DOHH2 (cell line): ENCODE data around the gene ETS2.

Experiments
- EZH2phosphoT487 ChIP-seq: fragments of 200-600 bp; sonication (generic); IDR thresholded peaks from 2 replicates; pipeline ENCODE4 v1.6.1; 2017; ENCODE audit warnings: borderline replicate concordance, mild to moderate bottlenecking, antibody characterized with exemption, low read length, moderate library complexity, mixed read lengths
- TF ChIP-seq, protein P1 (sequence below): fragments of 200-600 bp; sonication (generic); IDR thresholded peaks from one replicate; pipeline ENCODE4 v1.5.1; 2014; ENCODE audit warnings: antibody characterized with exemption, mild to moderate bottlenecking, low read depth, low read length; ENCODE audit not compliant: poor library complexity, severe bottlenecking

DNA sequence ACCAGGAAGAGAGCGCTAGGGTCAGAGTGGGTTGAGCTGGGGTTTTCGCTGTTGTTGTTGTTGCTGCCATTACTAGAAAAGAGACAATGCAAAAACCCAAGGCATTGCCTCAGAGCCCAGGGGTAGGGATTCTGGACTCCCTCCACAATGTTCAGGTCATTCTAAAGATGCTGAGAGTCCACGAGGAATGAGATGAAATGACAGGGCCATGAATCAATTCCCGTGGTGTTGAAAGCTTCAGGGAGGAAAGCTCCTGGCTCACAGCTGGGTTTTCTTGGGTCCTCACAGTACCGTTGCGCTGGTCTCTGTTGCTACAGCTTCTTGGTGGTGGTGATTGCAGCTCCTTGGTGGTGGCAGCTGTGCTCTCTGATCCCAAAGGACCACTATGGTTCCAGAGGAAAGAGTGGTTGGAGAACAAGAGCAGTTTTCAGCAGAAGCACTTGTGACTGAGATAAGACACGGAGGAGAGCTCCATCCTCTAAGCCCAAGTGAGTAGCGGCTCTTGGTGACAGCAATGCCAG is 58.2 kb downstream of the ETS2 start:
- TF ChIP-seq, protein P1, sequence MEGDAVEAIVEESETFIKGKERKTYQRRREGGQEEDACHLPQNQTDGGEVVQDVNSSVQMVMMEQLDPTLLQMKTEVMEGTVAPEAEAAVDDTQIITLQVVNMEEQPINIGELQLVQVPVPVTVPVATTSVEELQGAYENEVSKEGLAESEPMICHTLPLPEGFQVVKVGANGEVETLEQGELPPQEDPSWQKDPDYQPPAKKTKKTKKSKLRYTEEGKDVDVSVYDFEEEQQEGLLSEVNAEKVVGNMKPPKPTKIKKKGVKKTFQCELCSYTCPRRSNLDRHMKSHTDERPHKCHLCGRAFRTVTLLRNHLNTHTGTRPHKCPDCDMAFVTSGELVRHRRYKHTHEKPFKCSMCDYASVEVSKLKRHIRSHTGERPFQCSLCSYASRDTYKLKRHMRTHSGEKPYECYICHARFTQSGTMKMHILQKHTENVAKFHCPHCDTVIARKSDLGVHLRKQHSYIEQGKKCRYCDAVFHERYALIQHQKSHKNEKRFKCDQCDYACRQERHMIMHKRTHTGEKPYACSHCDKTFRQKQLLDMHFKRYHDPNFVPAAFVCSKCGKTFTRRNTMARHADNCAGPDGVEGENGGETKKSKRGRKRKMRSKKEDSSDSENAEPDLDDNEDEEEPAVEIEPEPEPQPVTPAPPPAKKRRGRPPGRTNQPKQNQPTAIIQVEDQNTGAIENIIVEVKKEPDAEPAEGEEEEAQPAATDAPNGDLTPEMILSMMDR, result no peak
- TF ChIP-seq EZH2phosphoT487, result no peak
